Esophagus squamous epithelium (tissue), 5 donors: ENCODE data around the gene IBA57. TPM values are rescaled to one million over a fixed set of nuclear protein-coding genes. Genes with fewer than 3 reads are reported as not detected.

Source experiments
- DNase-seq: peaks from one replicate; lab custom pipeline; 2025; lab: John Stamatoyannopoulos, UW
- H3K27ac ChIP-seq, 4 donors: fragments of 200-600 bp; sonication (generic); one replicate each; pipeline ENCODE4 v1.5.1; 2016 to 2019; ENCODE audit warnings: mild to moderate bottlenecking in 1 of 4
- H3K27me3 ChIP-seq, 4 donors: fragments of 200-600 bp; sonication (generic); 1 replicate in 3 of 4; 2 replicates in 1 of 4; pipeline versions ENCODE4 v1.5.1 to v1.6.0; 2017 to 2021; ENCODE audit warnings: antibody characterized with exemption in 1 of 4
- H3K36me3 ChIP-seq, 3 donors: fragments of 200-600 bp; sonication (generic); one replicate each; pipeline ENCODE4 v1.5.1; 2016 to 2019
- H3K4me1 ChIP-seq, 3 donors: fragments of 200-600 bp; sonication (generic); one replicate each; pipeline ENCODE4 v1.5.1; 2017 to 2019
- H3K4me3 ChIP-seq, 4 donors: fragments of 200-600 bp; sonication (generic); 1 replicate in 3 of 4; 2 replicates in 1 of 4; pipeline ENCODE4 v1.5.1; 2016 to 2019; ENCODE audit warnings: mild to moderate bottlenecking in 2 of 4, moderate library complexity in 1 of 4
- H3K9me3 ChIP-seq, 3 donors: fragments of 200-600 bp; sonication (generic); one replicate each; pipeline ENCODE4 v1.5.1; 2016 to 2019
- CTCF ChIP-seq, 6 experiments: fragments of 450-650 bp in 4 of 6; fragments of 200-600 bp in 2 of 6; sonication (generic) in 2 of 6; IDR thresholded peaks; one replicate each; pipeline ENCODE4 v1.5.1; 2016 to 2019; ENCODE audit warnings: antibody characterized with exemption in 6 of 6, mild to moderate bottlenecking in 4 of 6, moderate library complexity in 4 of 6
- POLR2A ChIP-seq, 4 donors: fragments of 450-650 bp; IDR thresholded peaks; one replicate each; pipeline ENCODE4 v1.6.1; 2017; ENCODE audit warnings: antibody characterized with exemption in 4 of 4, mild to moderate bottlenecking in 4 of 4, moderate library complexity in 3 of 4
- WGBS, 2 donors: methylation state at CpG; one replicate each; pipeline ENCODE4 v1.1.5; 2018; 5-methylcytosine and 5-hydroxymethylcytosine counted together
- intact Hi-C: fragments of 100-400 bp; cut with DNase I; formaldehyde crosslinking; loops from one replicate; pipeline ENCODE4 v1.15.0; 2022
- total RNA-seq, 4 donors: library from RNA; depleted of rRNA; stranded (reverse); fragments of >200 nt; gene quantifications; one replicate each; pipeline ENCODE4 v1.1.0, GENCODE V29; 2016
- donor health status: DM: yes; HTN: yes; CAD: no.

Gene IBA57
- total RNA-seq, 4 donors from 2014 or later = 4.8 to 9.1 (median 5.7) TPM

- H3K4me3 ChIP-seq = peak overlapping the region in 1 of 4 donors; percentile 31
- 90 to 100% methylated on average over 2 to 7 of the region's 52 CpGs for WGBS, 2 donors
These were observed 9.1 kb downstream of the IBA57 start for GRCh38 chr1:228174482-228175315.

GRCh38 chr1:228175316-228176023 is 9.9 kb downstream of the IBA57 start:
- no peaks in the 10 kb centered on the region for H3K9me3 ChIP-seq
- intact Hi-C loops = no loop called here
- no peaks in the 10 kb centered on the region for H3K27me3 ChIP-seq
- H3K4me3 ChIP-seq = no peak overlapping the region
- peaks cover 0 to 27% (median 0%) of the 10 kb centered on the region in 3 donors for H3K36me3 ChIP-seq
- peaks cover 0 to 17% (median 0%) of the 10 kb centered on the region in 3 donors for H3K4me1 ChIP-seq
- 90 to 93% methylated on average over 2 to 6 of the region's 18 CpGs for WGBS, 2 donors
- H3K27ac ChIP-seq = no peak overlapping the region
- no peak for TF ChIP-seq CTCF (IDR thresholded peaks at IDR 0.05)
- no peak for TF ChIP-seq POLR2A (IDR thresholded peaks at IDR 0.05)
- DNase-seq = no peak

More at GRCh38 chr1:228174482-228175315, 9.1 kb downstream of the IBA57 start:
- H3K27me3 ChIP-seq = no peaks in the 10 kb centered on the region
- H3K36me3 ChIP-seq = peaks cover 0 to 27% (median 0%) of the 10 kb centered on the region in 3 donors
- TF ChIP-seq POLR2A (IDR thresholded peaks at IDR 0.05) (no peak), CTCF (IDR thresholded peaks at IDR 0.05) (no peak)
- H3K9me3 ChIP-seq = no peaks in the 10 kb centered on the region
- intact Hi-C loops = no loop called here
- peak overlapping the region in 1 of 4 donors; percentile 25 for H3K27ac ChIP-seq
- no peak for DNase-seq
- peaks cover 0 to 17% (median 0%) of the 10 kb centered on the region in 3 donors for H3K4me1 ChIP-seq

DNA sequence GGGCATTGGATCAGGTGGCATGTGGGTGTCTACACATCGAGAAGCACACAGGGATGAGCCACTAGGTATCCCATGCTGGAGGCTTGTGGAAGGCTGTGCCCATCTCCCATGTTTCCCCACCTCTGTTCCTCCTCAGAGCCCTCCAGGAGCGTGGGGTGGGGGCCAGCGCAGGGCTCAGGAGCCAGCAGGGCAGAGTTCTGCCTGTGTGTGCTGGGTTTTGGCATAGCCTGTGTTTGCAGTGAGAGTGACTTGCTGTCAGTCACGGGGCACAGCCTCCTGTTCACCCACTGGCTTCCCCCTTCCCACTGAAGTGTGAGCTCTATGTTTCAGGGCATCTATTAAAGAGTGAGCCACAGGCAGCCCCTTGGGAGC is 10.4 kb downstream of the IBA57 start:
- no peaks in the 10 kb centered on the region for H3K9me3 ChIP-seq
- no peak overlapping the region for H3K4me3 ChIP-seq
- TF ChIP-seq POLR2A (IDR thresholded peaks at IDR 0.05) (no peak), CTCF (IDR thresholded peaks at IDR 0.05) (no peak)
- H3K36me3 ChIP-seq = peaks cover 0 to 27% (median 0%) of the 10 kb centered on the region in 3 donors
- intact Hi-C loops = no loop called here
- peaks cover 0 to 17% (median 0%) of the 10 kb centered on the region in 3 donors for H3K4me1 ChIP-seq
- DNase-seq = no peak
- 88% methylated on average over 3 of the region's 4 CpGs; no CpG with 5 or more reads in 1 of the 2 donors for WGBS, 2 donors
- no peaks in the 10 kb centered on the region for H3K27me3 ChIP-seq
- H3K27ac ChIP-seq = no peak overlapping the region

DNA sequence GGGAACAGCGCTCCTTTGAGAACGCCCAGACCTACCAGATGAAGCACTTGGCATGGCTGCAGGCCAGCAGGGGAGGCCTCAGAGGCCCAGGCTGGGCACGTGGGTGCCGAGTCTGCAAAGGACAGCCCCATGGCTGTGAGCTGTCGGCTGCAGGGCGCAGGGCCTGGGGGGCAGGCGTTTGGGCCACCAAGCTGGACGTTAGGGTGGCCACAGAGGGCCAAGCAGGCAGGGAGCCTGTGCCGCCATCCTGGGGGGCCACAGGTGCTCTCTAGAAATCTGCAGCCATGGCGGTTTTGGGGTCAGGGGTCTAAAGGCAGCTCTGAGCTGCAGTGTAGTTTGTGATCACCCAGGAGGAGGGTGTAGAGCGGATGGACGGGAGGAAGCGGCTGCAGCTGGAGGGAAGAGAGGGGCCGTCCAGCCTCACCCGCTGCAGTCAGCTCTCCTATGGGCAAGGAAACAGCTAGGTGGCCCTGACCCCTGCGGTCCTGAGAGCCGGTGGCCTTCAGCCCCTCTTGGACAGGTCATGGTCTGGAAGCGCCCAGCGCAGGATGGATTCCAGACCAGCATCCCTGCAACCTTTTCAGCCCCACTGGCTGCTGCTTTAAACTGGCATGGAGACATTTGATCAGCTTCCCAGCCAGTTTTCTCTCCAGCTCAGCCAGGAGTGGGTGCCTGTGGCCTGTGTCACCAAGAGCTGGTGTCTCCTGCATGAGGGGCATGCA is 11.0 kb downstream of the IBA57 start:
- intact Hi-C loops = no loop called here
- DNase-seq = no peak
- Histone ChIP-seq H3K4me1 (peaks cover 0 to 17% (median 0%) of the 10 kb centered on the region in 3 donors), H3K9me3 (no peaks in the 10 kb centered on the region), H3K27me3 (no peaks in the 10 kb centered on the region), H3K36me3 (peaks cover 0 to 27% (median 0%) of the 10 kb centered on the region in 3 donors), H3K4me3 (no peak overlapping the region), H3K27ac (no peak overlapping the region)
- TF ChIP-seq CTCF (IDR thresholded peaks at IDR 0.05) (no peak), POLR2A (IDR thresholded peaks at IDR 0.05) (no peak)
- 88 to 97% methylated on average over 5 to 9 of the region's 19 CpGs for WGBS, 2 donors
